GM18909 (cell line): ENCODE data around the gene C14orf180.

Experiments
- ATAC-seq: cut with Tn5 transposase; IDR thresholded peaks from one replicate; pipeline ENCODE4 v1.9.1; 2021; ENCODE audit warnings: mild to moderate bottlenecking; ENCODE audit not compliant: unreplicated experiment, poor library complexity

The C14orf180 gene

DNA sequence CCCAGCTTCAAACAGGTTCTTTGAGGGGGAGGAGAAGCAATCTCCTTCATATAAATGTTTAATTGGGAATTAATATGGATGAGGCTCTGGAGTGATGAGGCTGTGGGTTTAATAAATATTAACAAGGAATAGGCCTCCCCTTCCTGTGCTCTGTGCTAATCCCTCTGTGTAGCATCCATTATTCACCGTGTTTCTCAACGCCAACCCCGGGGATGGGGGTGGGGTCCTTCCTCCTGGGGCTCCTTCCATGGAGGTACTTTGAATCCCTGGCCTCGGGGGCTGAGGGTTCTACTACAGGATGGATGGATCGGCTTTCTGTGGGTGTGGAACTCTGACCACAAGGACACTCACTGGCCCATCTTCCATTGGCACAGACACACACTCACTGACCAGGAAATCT, 59.9 kb downstream of the C14orf180 start:
- ATAC-seq: no peak
